HCT116 (cell line): Measurements from ENCODE around the gene GPN1.

Experiments
- CTCF ChIP-seq, 3 experiments: fragments of 200-600 bp in 1 of 3; sonication (generic) in 1 of 3; IDR thresholded peaks in 2 of 3; conservative IDR thresholded peaks in 1 of 3; 2 replicates each; pipeline ENCODE4 v1.5.1; 2012 to 2017; ENCODE audit warnings: low read depth in 2 of 3, low read length in 2 of 3, antibody characterized with exemption in 1 of 3, borderline replicate concordance in 1 of 3, control low read depth in 1 of 3, mild to moderate bottlenecking in 1 of 3, mixed read lengths in 1 of 3, mixed run types in 1 of 3, moderate library complexity in 1 of 3; ENCODE audit not compliant: insufficient read depth in 1 of 3
- EZH2 ChIP-seq: fragments of 200-600 bp; sonication (generic); IDR thresholded peaks from 2 replicates; pipeline ENCODE4 v1.6.1; 2017; ENCODE audit warnings: antibody characterized with exemption, mixed run types
- POLR2A ChIP-seq: IDR thresholded peaks from 2 replicates; pipeline ENCODE4 v1.7.0; 2011; ENCODE audit warnings: borderline replicate concordance; ENCODE audit not compliant: insufficient read depth, insufficient read length; ENCODE audit errors: extremely low read depth

- TF ChIP-seq CTCF (IDR thresholded peaks at IDR 0.05 in 2 of 3, conservative IDR thresholded peaks at IDR 0.05 in 1 of 3; ENCODE audit: borderline replicate concordance in 1 of 3, insufficient read depth in 1 of 3, low read depth in 2 of 3, low read length in 2 of 3) (no peak), POLR2A (no peak), EZH2 (no peak)
Measured at GRCh38 chr2:27638709-27639108, 9.9 kb downstream of the GPN1 start.
